EL (cell line): ENCODE data around the gene HSPB9.

Experiments
- DNase-seq: peaks from one replicate; pipeline ENCODE4 v3.0.0-alpha.2; 2016

HSPB9 gene

GRCh38 chr17:42146911-42147607 lies 24.5 kb downstream of the HSPB9 start:
- DNase-seq, result no peak

- DNase-seq, result peak; percentile 39
These were observed 31.5 kb downstream of the HSPB9 start for GRCh38 chr17:42153919-42154742.

- no peak for DNase-seq
These were observed 33.0 kb downstream of the HSPB9 start for GRCh38 chr17:42155614-42156045.

- DNase-seq, result no peak
These were observed 37.4 kb downstream of the HSPB9 start for GRCh38 chr17:42159796-42160530.

DNA sequence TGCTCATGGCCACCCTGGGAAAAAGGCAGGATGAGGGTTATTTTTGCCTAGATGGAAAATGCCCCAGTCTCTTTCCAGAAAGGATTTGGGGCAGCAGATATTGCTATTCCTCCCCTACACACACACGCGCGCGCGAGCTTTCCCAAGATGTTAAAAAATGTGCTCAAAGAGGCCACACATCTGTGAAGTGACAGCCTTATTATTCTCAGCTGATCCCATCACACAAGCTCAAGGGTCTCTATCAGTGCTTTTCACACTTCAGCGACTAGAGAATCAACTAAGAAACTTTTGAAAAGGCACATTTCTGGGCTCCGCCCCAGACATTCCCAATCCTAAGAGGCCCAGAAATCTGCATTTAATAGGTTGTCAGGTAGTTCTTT lies 37.9 kb downstream of the HSPB9 start:
- no peak for DNase-seq

GRCh38 chr17:42163113-42163512 lies 40.5 kb downstream of the HSPB9 start:
- peak; percentile 24 for DNase-seq

DNA sequence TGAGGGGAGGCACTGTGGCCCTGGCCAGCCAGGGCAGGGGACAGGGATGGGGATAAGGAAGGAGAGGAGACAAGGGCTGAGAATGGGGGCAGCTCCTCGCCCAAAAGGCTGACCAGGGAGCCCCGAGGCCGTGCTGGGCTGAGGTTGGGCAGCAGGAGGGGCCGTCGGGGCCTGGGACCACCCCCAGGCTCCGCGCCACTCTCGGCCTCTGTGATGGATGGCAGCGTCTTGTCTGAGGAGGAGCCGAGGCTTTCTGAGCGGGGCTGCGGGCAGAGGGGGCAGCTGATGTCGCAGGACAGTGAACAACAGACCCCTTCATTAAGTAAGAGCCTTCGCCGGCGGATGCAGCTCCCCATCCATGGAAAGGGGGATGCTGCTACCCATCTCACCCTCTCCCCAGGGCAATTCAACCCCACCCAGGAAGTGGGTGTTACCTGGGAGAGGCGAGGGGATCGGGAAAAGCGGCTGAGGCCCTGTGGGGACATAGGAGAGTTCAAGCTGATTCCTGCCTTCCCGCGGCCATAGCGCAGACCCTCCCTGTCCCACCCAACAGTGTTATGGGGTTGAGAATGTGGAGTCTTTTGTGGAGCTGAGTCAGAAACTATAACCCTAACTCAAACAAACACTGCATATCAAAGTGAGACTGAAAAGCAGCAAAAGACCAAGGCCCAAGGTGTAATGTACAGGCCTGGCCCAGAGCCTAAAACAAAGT lies 41.2 kb downstream of the HSPB9 start:
- DNase-seq, result no peak

- DNase-seq, result no peak
These were observed 43.1 kb downstream of the HSPB9 start for GRCh38 chr17:42165751-42166150.

DNA sequence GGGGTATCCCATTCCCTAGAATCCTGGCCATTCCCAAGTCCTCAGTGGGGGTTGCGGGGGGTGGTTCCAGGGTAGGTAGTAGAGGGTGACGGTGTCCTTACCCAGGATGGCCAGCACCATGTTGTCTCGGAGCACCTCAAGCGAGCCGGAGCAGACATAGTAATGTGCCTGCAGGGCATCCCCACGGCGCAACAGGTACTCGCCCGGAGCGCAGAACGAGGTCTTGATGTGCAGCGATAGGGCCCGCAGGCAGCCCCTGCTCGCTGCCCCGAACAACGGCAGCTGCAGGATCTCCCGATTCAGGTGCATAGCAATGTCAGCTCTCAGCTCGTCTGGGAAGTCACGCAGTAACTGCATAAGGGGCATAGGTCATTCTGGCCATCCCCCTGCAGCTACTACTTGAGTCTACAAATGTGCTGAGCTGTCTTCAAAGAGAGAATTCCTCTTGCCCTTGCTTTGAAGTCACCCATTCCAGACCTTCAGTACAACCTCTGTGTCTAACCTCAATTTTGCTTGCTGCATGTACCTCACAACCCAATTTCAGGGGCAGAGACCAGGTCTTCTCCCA lies 43.7 kb downstream of the HSPB9 start:
- DNase-seq, result no peak

- DNase-seq, result no peak
These were observed 45.2 kb downstream of the HSPB9 start for GRCh38 chr17:42167807-42168206.

DNA sequence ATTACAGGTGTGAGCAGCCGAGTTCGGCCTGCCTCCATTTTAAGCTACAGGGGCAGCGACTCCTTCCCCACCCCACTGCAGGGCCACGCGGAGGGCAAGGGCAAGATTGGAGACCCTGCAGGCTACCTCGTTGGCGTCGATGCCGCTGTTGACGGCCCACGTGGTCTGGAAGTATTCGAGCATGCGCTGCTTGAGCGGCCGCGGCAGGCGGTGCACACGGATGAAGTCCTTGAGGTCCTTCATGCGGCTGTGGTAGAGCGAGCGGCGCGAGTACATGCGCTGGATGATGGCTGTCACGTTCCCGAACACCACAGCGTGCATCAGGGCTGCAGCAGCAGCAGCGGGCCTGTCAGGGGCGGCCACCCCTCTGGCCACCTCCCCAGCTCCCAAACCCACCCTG lies 46.7 kb downstream of the HSPB9 start:
- DNase-seq, result no peak

- no peak for DNase-seq
These were observed 49.2 kb downstream of the HSPB9 start for GRCh38 chr17:42171831-42172230.
